GM12801 (cell line): ENCODE measurements around the gene FRYL.

ENCODE experiments used
- CTCF ChIP-seq: IDR thresholded peaks from one replicate; pipeline ENCODE4 v1.5.1; 2011; ENCODE audit warnings: control low read depth; ENCODE audit not compliant: insufficient read length; ENCODE audit errors: extremely low read depth

The FRYL gene

DNA sequence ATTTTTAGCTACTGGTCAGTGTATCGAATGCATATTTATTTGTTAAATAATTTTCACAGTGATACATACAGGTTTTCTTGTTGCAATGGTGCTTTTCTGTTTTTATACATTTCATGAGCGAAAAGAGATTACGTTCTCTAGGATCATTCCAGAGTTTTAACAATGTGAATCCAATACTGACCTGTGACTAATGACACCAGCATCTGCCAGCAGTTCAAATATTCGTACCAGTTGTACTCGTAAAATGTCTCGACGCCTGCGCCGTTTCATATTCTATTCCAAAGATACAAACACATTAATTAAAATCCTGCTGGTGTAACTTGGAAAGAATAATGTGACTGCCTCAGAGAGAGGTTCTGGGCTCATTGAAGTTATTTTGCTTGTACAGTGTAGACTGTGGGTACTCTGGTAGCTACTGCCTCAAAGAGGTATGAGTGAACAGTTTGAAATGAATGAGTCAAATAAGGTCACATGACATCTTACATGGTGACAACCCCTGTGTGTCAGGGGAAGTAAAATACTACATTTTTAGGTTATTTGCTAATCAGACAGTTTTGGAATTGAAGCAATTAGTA lies 209.3 kb downstream of the FRYL start:
- TF ChIP-seq CTCF = no peak

GRCh38 chr4:48566034-48566384 lies 214.1 kb downstream of the FRYL start:
- TF ChIP-seq CTCF = no peak

DNA sequence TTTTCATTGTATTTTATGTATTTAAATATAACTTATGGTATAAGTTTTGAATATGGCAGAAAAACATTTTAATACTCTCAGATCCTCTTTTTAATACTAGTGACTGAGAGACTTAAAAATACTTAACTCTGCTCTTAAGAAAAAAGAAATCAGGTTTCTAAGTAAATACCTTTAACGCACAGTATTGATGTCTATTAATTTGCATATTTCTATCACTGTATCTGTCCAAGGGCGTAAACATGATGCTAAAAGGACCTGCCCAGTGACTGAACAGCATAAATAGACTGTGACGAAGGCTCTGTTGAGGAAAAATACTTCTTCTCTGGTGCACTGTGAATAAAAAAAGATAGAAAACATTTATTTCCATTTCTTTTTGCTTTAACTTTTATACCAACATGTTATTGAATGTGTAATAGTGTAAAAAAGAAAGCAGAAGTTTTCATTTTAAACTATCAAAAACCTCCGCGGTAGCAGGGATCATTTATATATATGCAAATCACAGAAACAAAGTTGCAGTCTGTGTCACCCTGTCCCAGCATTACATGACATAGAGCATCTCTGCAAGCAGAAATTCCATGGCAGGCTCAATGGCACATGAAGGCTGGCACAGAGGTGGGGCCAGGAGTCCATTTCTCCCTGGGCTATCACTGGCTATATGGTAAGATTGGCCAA lies 214.6 kb downstream of the FRYL start:
- TF ChIP-seq CTCF = no peak

- no peak for TF ChIP-seq CTCF
Measured at GRCh38 chr4:48564151-48564550, 215.9 kb downstream of the FRYL start.

DNA sequence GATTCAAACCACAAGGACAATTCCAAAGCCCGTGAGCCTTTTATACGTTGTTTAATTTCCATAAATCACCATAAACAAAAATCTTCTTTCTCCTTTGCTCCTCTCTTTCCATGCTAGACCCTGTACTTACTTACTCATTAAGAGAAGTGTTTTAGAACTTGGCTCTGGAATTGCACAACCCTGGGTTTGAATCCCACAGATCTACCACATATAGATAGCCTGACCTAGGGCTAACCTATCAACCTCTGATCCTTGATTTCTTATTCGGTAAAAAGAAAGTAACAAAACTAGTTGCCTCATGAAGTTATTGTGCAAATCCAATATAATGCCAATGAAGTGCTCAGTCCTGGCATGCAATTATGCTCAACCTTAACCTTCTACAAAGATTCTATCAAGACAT lies 221.3 kb downstream of the FRYL start:
- TF ChIP-seq CTCF = no peak

DNA sequence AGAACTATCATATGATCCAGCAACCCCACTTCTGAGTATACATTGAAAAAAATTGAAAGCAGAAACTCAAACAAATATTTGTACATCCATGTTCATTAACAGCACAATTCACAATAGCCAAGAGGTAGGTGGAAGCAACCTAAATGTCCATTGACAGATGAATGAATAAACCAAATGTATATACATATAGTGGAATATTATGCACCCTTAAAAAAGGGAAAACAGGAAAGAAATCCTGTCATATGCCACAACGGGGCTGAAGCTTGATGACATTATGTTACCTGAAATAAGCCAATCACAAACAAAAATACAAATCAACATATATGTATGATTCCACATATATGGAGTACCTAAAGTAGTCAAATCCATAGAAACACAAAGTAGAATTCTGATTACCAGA lies 222.1 kb downstream of the FRYL start:
- TF ChIP-seq CTCF = no peak

- no peak for TF ChIP-seq CTCF
Measured at GRCh38 chr4:48557478-48557877, 222.6 kb downstream of the FRYL start.
